Upper lobe of right lung (tissue), 1 donor: ENCODE measurements around the gene USP11. TPM values are rescaled to one million over a fixed set of nuclear protein-coding genes. Genes with fewer than 3 reads are reported as not detected.

ENCODE experiments used
- ATAC-seq: fragments of 200-7000 bp; cut with Tn5 transposase; one replicate; pipeline ENCODE4 v1.9.1; 2020; ENCODE audit warnings: mild to moderate bottlenecking, moderate library complexity
- DNase-seq: peaks from one replicate; pipeline ENCODE4 v3.0.0-alpha.2; 2020
- H3K27ac ChIP-seq: fragments of 200-600 bp; one replicate; pipeline ENCODE4 v1.8.0; 2022
- H3K27me3 ChIP-seq: fragments of 200-600 bp; one replicate; pipeline ENCODE4 v1.8.0; 2022; ENCODE audit warnings: mild to moderate bottlenecking
- H3K36me3 ChIP-seq: fragments of 200-600 bp; one replicate; pipeline ENCODE4 v1.8.0; 2022
- H3K4me1 ChIP-seq: fragments of 200-600 bp; one replicate; pipeline ENCODE4 v1.8.0; 2022
- H3K4me3 ChIP-seq: fragments of 200-600 bp; one replicate; pipeline ENCODE4 v1.8.0; 2022; ENCODE audit warnings: mild to moderate bottlenecking
- H3K9me3 ChIP-seq: fragments of 200-600 bp; one replicate; pipeline ENCODE4 v1.8.0; 2022
- CTCF ChIP-seq: fragments of 200-600 bp; IDR thresholded peaks from one replicate; pipeline ENCODE4 v1.8.0; 2022; ENCODE audit warnings: antibody characterized with exemption
- intact Hi-C: fragments of 100-400 bp; cut with DNase I; formaldehyde crosslinking; loops from one replicate; pipeline ENCODE4 v1.11.0; 2022
- total RNA-seq: library from RNA; stranded (reverse); fragmentation: NEBNext Ultra II Directional; extraction: Animal tissue kit (Norgen Biotek cat#: 25700); gene quantifications from one replicate; pipeline ENCODE4 v1.2.1, GENCODE V29; 2021
- donor health status: DM: no; HTN: yes; CAD: no; lungs with severe emphysema.

USP11 gene
- total RNA-seq, 1 donor from 2014 or later: 56.0 TPM

- intact Hi-C loops: loop anchor here (10.0 kb wide), 2 partner anchors 191 to 331 kb away; no protein-coding TSS in a partner anchor
- no peak for TF ChIP-seq CTCF
- no peak for DNase-seq
- H3K36me3 ChIP-seq: peaks cover 8% of the 10 kb centered on the region
- H3K27ac ChIP-seq: peak overlapping the region; percentile 94
- peaks cover 20% of the 10 kb centered on the region for H3K4me1 ChIP-seq
- H3K27me3 ChIP-seq: no peaks in the 10 kb centered on the region
- peak overlapping the region; percentile 68 for H3K4me3 ChIP-seq
- no peaks in the 10 kb centered on the region for H3K9me3 ChIP-seq
- no peak for ATAC-seq
These were observed 38.5 kb upstream of the USP11 start for GRCh38 chrX:47194194-47194787.

GRCh38 chrX:47196098-47196497 is 36.7 kb upstream of the USP11 start:
- no peak for TF ChIP-seq CTCF
- Histone ChIP-seq H3K4me3 (peak overlapping the region; percentile 8), H3K9me3 (no peaks in the 10 kb centered on the region), H3K27ac (no peak overlapping the region), H3K4me1 (peaks cover 20% of the 10 kb centered on the region), H3K27me3 (no peaks in the 10 kb centered on the region), H3K36me3 (peaks cover 26% of the 10 kb centered on the region)
- no peak for ATAC-seq
- no peak for DNase-seq
- intact Hi-C loops: loop anchor here (10.0 kb wide), 2 partner anchors 189 to 329 kb away; no protein-coding TSS in a partner anchor

GRCh38 chrX:47197526-47197925 is 35.3 kb upstream of the USP11 start:
- no peak overlapping the region for H3K27ac ChIP-seq
- no peak overlapping the region for H3K4me3 ChIP-seq
- H3K27me3 ChIP-seq: no peaks in the 10 kb centered on the region
- TF ChIP-seq CTCF: no peak
- no peaks in the 10 kb centered on the region for H3K9me3 ChIP-seq
- H3K4me1 ChIP-seq: peaks cover 20% of the 10 kb centered on the region
- H3K36me3 ChIP-seq: peaks cover 40% of the 10 kb centered on the region
- intact Hi-C loops: loop anchor here (10.0 kb wide), 2 partner anchors 187 to 327 kb away; no protein-coding TSS in a partner anchor
- ATAC-seq (no peak), DNase-seq (no peak)

DNA sequence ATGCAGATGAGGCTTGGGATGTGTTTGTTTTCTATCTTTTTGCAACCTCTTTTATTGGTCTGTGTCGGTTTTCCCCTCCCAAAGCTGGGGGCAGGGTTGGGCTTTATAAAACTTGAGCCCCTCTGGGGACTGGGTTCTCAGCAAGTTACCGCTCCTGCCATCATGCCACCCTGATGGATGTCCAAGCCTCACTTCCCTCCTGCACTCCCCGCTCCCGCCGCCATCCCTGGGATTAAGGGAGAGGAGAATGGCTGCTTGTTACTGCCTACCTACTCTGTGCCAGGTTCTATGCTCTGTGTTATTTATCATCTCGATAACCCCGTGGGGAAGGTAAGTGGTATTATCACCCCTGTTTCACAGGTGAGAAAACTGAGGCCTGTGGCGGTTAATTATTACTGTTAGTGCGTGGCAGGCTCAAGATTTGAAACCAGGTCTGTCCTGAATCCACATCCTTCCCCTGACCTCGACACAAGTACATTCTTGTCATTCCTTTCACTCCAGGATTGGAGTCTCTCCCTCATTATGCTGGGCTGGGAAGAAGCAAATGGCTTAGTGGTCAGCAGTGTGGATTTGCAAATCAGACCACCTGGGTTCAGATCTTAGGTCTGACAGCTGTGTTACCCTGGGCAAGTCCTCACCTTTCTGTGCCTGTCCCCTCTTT is 34.7 kb upstream of the USP11 start:
- no peak for ATAC-seq
- no peak for DNase-seq
- TF ChIP-seq CTCF: no peak
- intact Hi-C loops: loop anchor here (10.0 kb wide), 2 partner anchors 187 to 327 kb away; no protein-coding TSS in a partner anchor
- no peak overlapping the region for H3K27ac ChIP-seq
- peaks cover 20% of the 10 kb centered on the region for H3K4me1 ChIP-seq
- no peaks in the 10 kb centered on the region for H3K27me3 ChIP-seq
- H3K9me3 ChIP-seq: no peaks in the 10 kb centered on the region
- H3K36me3 ChIP-seq: peaks cover 47% of the 10 kb centered on the region
- no peak overlapping the region for H3K4me3 ChIP-seq

- Histone ChIP-seq H3K4me1 (peaks cover 20% of the 10 kb centered on the region), H3K27ac (no peak overlapping the region), H3K27me3 (no peaks in the 10 kb centered on the region), H3K4me3 (no peak overlapping the region), H3K9me3 (no peaks in the 10 kb centered on the region), H3K36me3 (peaks cover 51% of the 10 kb centered on the region)
- intact Hi-C loops: loop anchor here (10.0 kb wide), 2 partner anchors 186 to 326 kb away; no protein-coding TSS in a partner anchor
- no peak for ATAC-seq
- DNase-seq: no peak
- TF ChIP-seq CTCF: no peak
These were observed 34.1 kb upstream of the USP11 start for GRCh38 chrX:47198687-47199080.
